SU-DHL-6 (cell line): ENCODE results near the gene ATP6V0D1.

Experiments used
- EZH2phosphoT487 ChIP-seq: fragments of 200-600 bp; sonication (generic), shearing (Covaris generic); conservative IDR thresholded peaks from 2 replicates; pipeline ENCODE4 v1.6.1; 2018; ENCODE audit warnings: mild to moderate bottlenecking, antibody characterized with exemption, low read length, moderate library complexity, mixed read lengths
- TF ChIP-seq, protein P1 (sequence below): fragments of 200-600 bp; sonication (generic); IDR thresholded peaks from one replicate; pipeline ENCODE4 v1.5.1; 2017; ENCODE audit warnings: antibody characterized with exemption, mild to moderate bottlenecking, low read length, moderate library complexity; ENCODE audit not compliant: insufficient read depth, poor library complexity, severe bottlenecking

DNA sequence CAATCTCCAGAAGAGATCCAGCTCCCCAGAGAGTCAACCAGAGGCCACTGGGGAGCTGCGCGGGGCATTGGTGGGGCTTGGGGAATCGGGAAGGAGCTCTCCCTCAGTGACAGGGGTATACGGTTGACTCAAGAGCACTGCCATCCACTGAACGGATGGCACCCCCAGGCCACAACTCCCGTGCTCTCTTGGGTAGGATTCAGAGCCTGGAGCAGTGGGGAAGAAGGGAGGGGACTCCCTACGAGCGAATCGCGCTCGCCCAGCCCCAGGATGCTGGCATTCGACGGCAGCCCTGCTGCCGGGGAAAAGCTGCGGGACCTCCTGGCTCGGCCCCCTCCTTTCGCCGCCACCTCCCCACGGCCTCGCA, 87.2 kb downstream of the ATP6V0D1 start:
- TF ChIP-seq, protein P1, sequence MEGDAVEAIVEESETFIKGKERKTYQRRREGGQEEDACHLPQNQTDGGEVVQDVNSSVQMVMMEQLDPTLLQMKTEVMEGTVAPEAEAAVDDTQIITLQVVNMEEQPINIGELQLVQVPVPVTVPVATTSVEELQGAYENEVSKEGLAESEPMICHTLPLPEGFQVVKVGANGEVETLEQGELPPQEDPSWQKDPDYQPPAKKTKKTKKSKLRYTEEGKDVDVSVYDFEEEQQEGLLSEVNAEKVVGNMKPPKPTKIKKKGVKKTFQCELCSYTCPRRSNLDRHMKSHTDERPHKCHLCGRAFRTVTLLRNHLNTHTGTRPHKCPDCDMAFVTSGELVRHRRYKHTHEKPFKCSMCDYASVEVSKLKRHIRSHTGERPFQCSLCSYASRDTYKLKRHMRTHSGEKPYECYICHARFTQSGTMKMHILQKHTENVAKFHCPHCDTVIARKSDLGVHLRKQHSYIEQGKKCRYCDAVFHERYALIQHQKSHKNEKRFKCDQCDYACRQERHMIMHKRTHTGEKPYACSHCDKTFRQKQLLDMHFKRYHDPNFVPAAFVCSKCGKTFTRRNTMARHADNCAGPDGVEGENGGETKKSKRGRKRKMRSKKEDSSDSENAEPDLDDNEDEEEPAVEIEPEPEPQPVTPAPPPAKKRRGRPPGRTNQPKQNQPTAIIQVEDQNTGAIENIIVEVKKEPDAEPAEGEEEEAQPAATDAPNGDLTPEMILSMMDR: no peak
- TF ChIP-seq EZH2phosphoT487: no peak
